Activated CD8-positive, alpha-beta memory T cell treated with anti-CD3 and anti-CD28 coated beads, Interleukin-2, amount 50 U/mL, for 4 hours (primary cell): ENCODE measurements around the gene TXNRD2.
A peak's percentile ranks its signal among the peaks of the same experiment; 100 is the strongest.
"Not testable (repeated sequence)": the region's sequence is repeated elsewhere in the genome, so short reads cannot be mapped to it uniquely, and the experiment has no call there.

Source experiments
- DNase-seq: peaks from one replicate; pipeline ENCODE4 v3.0.0-alpha.2; 2020

TXNRD2 gene

GRCh38 chr22:19841641-19842392 is 99.8 kb downstream of the TXNRD2 start:
- no peak for DNase-seq

- no peak for DNase-seq
These were observed 100.5 kb downstream of the TXNRD2 start for GRCh38 chr22:19840955-19841640.

GRCh38 chr22:19840059-19840458 is 101.6 kb downstream of the TXNRD2 start:
- no peak for DNase-seq

- no peak for DNase-seq
These were observed 103.7 kb downstream of the TXNRD2 start for GRCh38 chr22:19837915-19838314.

DNA sequence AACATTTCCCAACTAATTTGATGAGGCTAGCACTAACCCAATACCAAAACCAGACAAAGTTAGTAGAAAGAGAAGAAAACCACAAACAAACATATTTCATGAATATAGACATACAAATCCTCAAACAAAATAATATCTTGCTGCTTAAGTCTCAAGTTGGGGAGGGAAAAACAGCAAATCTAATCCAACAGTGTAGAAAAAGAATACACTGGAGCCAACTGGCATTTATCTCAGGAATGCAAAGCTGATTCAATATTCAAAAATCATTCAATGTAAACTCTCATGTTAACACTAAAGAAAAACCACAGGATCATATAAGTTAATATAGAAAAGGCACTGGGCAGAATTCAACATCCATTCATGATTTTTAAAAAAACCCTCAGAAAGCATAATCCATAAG is 105.1 kb downstream of the TXNRD2 start:
- DNase-seq: no peak

- no peak for DNase-seq
These were observed 107.0 kb downstream of the TXNRD2 start for GRCh38 chr22:19834599-19834998.

- not testable (repeated sequence) for DNase-seq
These were observed 108.3 kb downstream of the TXNRD2 start for GRCh38 chr22:19833327-19833726.

- DNase-seq: peak; percentile 8
These were observed 109.0 kb downstream of the TXNRD2 start for GRCh38 chr22:19832476-19833108.

- DNase-seq: not testable (repeated sequence)
These were observed 109.6 kb downstream of the TXNRD2 start for GRCh38 chr22:19831979-19832378.

DNA sequence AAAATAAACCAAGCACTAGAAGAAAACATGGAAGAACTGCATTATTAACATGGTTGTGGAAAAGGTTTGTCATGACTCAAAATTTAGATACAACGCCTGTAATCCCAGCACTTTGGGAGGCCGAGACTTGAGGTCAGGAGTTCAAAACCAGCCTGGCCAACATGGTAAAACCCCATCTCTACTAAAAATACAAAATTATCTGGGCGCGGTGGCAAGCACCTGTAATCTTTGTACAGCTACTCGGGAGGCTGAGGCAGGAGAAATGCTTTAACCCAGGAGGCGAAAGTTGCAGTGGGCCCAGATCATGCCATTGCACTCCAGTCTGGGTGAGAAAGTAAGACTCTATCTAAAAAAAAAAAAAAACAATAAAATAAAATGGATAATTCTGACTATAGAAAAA is 110.6 kb downstream of the TXNRD2 start:
- no peak for DNase-seq

GRCh38 chr22:19828035-19828401 is 113.6 kb downstream of the TXNRD2 start:
- no peak for DNase-seq

DNA sequence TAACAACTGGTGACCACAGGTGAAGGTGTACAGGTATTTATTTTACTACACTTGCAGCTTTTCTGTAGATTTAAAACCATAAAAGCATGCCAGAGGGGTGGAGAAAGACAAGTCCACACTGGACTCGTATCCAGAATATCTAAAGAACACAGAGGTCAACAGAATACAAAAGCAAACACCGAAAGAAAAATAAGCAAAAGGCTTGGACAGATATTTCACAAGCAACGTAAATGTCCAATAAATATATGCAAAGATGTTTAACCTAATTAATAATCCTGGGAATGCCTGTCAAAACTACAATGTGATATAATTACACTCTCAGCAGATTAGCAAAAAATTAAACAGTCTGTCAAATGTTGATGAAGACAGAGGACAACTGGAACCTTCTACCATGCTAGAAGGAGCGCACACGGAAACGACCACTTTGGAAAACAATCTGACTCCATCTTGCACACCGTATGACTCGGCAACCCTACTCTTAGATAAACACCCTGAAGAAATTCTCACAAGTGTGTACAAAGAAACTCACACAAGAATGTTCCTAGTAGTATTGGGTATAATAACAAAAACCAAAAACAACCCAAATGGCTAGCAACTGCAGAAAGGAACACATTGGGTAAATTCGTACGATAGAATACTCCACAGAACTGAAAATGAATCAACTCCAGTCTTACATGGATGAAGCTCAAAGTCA is 114.1 kb downstream of the TXNRD2 start:
- no peak for DNase-seq

- no peak for DNase-seq
These were observed 115.0 kb downstream of the TXNRD2 start for GRCh38 chr22:19826619-19826950.

DNA sequence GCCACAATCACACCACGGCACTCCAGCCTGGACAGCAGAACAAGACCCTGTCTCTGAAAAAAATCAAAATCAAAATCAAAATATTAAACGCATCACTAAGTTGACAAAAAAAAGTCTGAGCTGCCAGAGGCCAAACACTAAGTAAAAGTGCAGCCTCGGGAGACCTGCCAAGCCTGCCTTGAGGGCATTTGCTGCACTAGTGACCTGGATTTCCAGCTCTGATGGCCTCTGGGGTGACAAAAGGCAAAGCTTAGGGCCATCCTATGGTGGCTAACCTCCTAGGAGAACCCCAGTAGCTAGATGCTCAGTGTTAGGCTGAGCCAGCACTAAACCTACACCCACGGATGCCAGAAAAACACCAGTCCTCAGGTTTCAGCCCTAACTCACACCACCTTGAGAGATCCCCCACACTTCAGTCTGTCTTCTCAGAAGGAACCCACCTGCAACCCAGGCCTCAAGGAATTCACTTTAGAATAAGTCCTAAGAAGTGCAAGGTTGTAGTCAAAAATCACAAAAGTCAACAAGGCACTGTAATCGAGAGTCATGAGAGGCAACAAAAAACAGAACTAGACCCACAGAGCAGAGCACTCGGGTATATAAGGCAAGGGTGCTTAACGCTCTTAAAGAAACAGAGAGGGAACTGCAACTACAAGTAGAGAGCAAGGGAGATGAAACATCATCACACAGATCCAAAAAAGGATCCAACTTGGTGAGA is 115.6 kb downstream of the TXNRD2 start:
- DNase-seq: no peak
